NCI-H128 (cell line): ENCODE data around the gene APOBEC4.
"Not testable (repeated sequence)": the region's sequence is repeated elsewhere in the genome, so short reads cannot be mapped to it uniquely, and the experiment has no call there.

Experiments used
- DNase-seq: peaks from one replicate; lab custom pipeline; 2025; ENCODE audit not compliant: unreplicated experiment; lab: John Stamatoyannopoulos, UW

APOBEC4 gene

GRCh38 chr1:183652547-183653461, at the start of gene APOBEC4:
TSS of gene APOBEC4 (minus strand) at chr1:183653316. CDS start at chr1:183648781, 4,535 bp downstream.
- no peak for DNase-seq

GRCh38 chr1:183702813-183703198, 49.7 kb upstream of the APOBEC4 start:
- DNase-seq = no peak

GRCh38 chr1:183702087-183702812, 49.1 kb upstream of the APOBEC4 start:
- DNase-seq = no peak

- no peak for DNase-seq
These were observed 46.6 kb upstream of the APOBEC4 start for GRCh38 chr1:183699616-183700160.

GRCh38 chr1:183697814-183698590, 44.9 kb upstream of the APOBEC4 start:
- DNase-seq = no peak

- no peak for DNase-seq
These were observed 43.9 kb upstream of the APOBEC4 start for GRCh38 chr1:183696981-183697380.

- no peak for DNase-seq
These were observed 41.6 kb upstream of the APOBEC4 start for GRCh38 chr1:183694755-183695154.

GRCh38 chr1:183694066-183694465, 41.0 kb upstream of the APOBEC4 start:
- DNase-seq = no peak

- no peak for DNase-seq
These were observed 40.4 kb upstream of the APOBEC4 start for GRCh38 chr1:183693521-183693920.

GRCh38 chr1:183689762-183690204, 36.7 kb upstream of the APOBEC4 start:
- no peak for DNase-seq

- no peak for DNase-seq
These were observed 35.4 kb upstream of the APOBEC4 start for GRCh38 chr1:183688341-183689060.

GRCh38 chr1:183687546-183688304, 34.6 kb upstream of the APOBEC4 start:
- DNase-seq = no peak

GRCh38 chr1:183686229-183686628, 33.1 kb upstream of the APOBEC4 start:
- DNase-seq = no peak

GRCh38 chr1:183685112-183685713, 32.1 kb upstream of the APOBEC4 start:
- DNase-seq = no peak

- DNase-seq = not testable (repeated sequence)
These were observed 26.2 kb upstream of the APOBEC4 start for GRCh38 chr1:183679363-183679762.

- no peak for DNase-seq
These were observed 25.7 kb upstream of the APOBEC4 start for GRCh38 chr1:183678819-183679218.

GRCh38 chr1:183676586-183677189, 23.6 kb upstream of the APOBEC4 start:
- no peak for DNase-seq

GRCh38 chr1:183675883-183676585, 22.9 kb upstream of the APOBEC4 start:
- no peak for DNase-seq
